Gastroesophageal sphincter (tissue), 3 donors: ENCODE data around the gene USP11.

Source experiments
- POLR2AphosphoS5 ChIP-seq: sonication (generic); formaldehyde crosslinking; IDR thresholded peaks from one replicate; pipeline ENCODE4 v1.6.1; 2017; ENCODE audit warnings: antibody characterized with exemption
- TF ChIP-seq, protein P1 (sequence below), 4 experiments: fragments of 200-600 bp in 2 of 4; fragments of 450-650 bp in 2 of 4; sonication (generic) in 1 of 4; IDR thresholded peaks; one replicate each; pipeline ENCODE4 v1.5.1; 2017 to 2019; ENCODE audit warnings: antibody characterized with exemption in 4 of 4, mild to moderate bottlenecking in 2 of 4, moderate library complexity in 2 of 4

GRCh38 chrX:47247999-47248320 is 15.2 kb downstream of the USP11 start:
- TF ChIP-seq, protein P1, sequence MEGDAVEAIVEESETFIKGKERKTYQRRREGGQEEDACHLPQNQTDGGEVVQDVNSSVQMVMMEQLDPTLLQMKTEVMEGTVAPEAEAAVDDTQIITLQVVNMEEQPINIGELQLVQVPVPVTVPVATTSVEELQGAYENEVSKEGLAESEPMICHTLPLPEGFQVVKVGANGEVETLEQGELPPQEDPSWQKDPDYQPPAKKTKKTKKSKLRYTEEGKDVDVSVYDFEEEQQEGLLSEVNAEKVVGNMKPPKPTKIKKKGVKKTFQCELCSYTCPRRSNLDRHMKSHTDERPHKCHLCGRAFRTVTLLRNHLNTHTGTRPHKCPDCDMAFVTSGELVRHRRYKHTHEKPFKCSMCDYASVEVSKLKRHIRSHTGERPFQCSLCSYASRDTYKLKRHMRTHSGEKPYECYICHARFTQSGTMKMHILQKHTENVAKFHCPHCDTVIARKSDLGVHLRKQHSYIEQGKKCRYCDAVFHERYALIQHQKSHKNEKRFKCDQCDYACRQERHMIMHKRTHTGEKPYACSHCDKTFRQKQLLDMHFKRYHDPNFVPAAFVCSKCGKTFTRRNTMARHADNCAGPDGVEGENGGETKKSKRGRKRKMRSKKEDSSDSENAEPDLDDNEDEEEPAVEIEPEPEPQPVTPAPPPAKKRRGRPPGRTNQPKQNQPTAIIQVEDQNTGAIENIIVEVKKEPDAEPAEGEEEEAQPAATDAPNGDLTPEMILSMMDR (IDR thresholded peaks at IDR 0.05), result no peak
- TF ChIP-seq POLR2AphosphoS5, result no peak
